HEK293T (cell line): ENCODE results near the gene FAM120B.
"Not testable (repeated sequence)": the region's sequence is repeated elsewhere in the genome, so short reads cannot be mapped to it uniquely, and the experiment has no call there.

Source experiments
- CTCF ChIA-PET: fragments of 350-600 bp; formaldehyde crosslinking; extraction: SDS; loops from one replicate; lab custom pipeline; 2021; ENCODE audit warnings: antibody characterized with exemption, inconsistent platforms; lab: Yijun Ruan, JAX
- POLR2A ChIA-PET: fragments of 350-600 bp; formaldehyde crosslinking; extraction: SDS; loops from one replicate; lab custom pipeline; 2020; ENCODE audit warnings: antibody characterized with exemption, inconsistent platforms; lab: Yijun Ruan, JAX
- DNase-seq: peaks from one replicate; pipeline ENCODE4 v3.0.0; 2012; ENCODE audit warnings: mixed read lengths; ENCODE audit errors: extremely low spot score
- ARNT ChIP-seq: fragments of 450-650 bp; IDR thresholded peaks from 2 replicates; pipeline ENCODE4 v1.6.1; 2017; ENCODE audit warnings: mild to moderate bottlenecking
- BHLHE40 ChIP-seq: fragments of 450-650 bp; IDR thresholded peaks from 2 replicates; pipeline ENCODE4 v1.6.1; 2016; ENCODE audit warnings: mild to moderate bottlenecking, moderate library complexity, borderline replicate concordance
- CTBP1 ChIP-seq: fragments of 450-650 bp; IDR thresholded peaks from 2 replicates; pipeline ENCODE4 v1.6.1; 2016; ENCODE audit warnings: borderline replicate concordance
- ELF4 ChIP-seq: fragments of 450-650 bp; IDR thresholded peaks from 2 replicates; pipeline ENCODE4 v1.6.1; 2017; ENCODE audit warnings: antibody characterized with exemption
- FOXA1 ChIP-seq: fragments of 450-650 bp; IDR thresholded peaks from 2 replicates; pipeline ENCODE4 v1.6.1; 2016; ENCODE audit warnings: mild to moderate bottlenecking
- FOXK2 ChIP-seq: fragments of 450-650 bp; IDR thresholded peaks from 2 replicates; pipeline ENCODE4 v1.6.1; 2016; ENCODE audit warnings: mild to moderate bottlenecking
- FOXM1 ChIP-seq: fragments of 450-650 bp; IDR thresholded peaks from 2 replicates; pipeline ENCODE4 v1.6.1; 2017; ENCODE audit warnings: mild to moderate bottlenecking, borderline replicate concordance
- HDGF ChIP-seq: fragments of 450-650 bp; IDR thresholded peaks from 2 replicates; pipeline ENCODE4 v1.6.1; 2017; ENCODE audit warnings: antibody characterized with exemption, borderline replicate concordance
- L3MBTL2 ChIP-seq: fragments of 450-650 bp; conservative IDR thresholded peaks from 2 replicates; pipeline ENCODE4 v1.6.1; 2016; ENCODE audit warnings: mild to moderate bottlenecking
- LEF1 ChIP-seq: fragments of 450-650 bp; IDR thresholded peaks from 2 replicates; pipeline ENCODE4 v1.6.1; 2017; ENCODE audit warnings: mild to moderate bottlenecking, borderline replicate concordance
- NFRKB ChIP-seq: fragments of 450-650 bp; IDR thresholded peaks from 2 replicates; pipeline ENCODE4 v1.6.1; 2016; ENCODE audit warnings: mild to moderate bottlenecking, moderate library complexity
- PKNOX1 ChIP-seq: fragments of 450-650 bp; IDR thresholded peaks from 2 replicates; pipeline ENCODE4 v1.6.1; 2016
- SP1 ChIP-seq: fragments of 450-650 bp; IDR thresholded peaks from 2 replicates; pipeline ENCODE4 v1.6.1; 2017
- SUZ12 ChIP-seq: fragments of 450-650 bp; IDR thresholded peaks from 2 replicates; pipeline ENCODE4 v1.6.1; 2016; ENCODE audit warnings: mild to moderate bottlenecking
- TARDBP ChIP-seq: fragments of 450-650 bp; IDR thresholded peaks from 2 replicates; pipeline ENCODE4 v1.6.1; 2016
- ZNF384 ChIP-seq: fragments of 450-650 bp; IDR thresholded peaks from 2 replicates; pipeline ENCODE4 v1.6.1; 2016

FAM120B gene

GRCh38 chr6:170405311-170405975 lies 98.9 kb downstream of the FAM120B start:
- ChIA-PET CTCF (no interaction called here), POLR2A (no interaction called here)
- DNase-seq = no peak
- TF ChIP-seq FOXK2 = no peak
- TF ChIP-seq SUZ12 = no peak
- no peak for TF ChIP-seq L3MBTL2
- no peak for TF ChIP-seq BHLHE40
- TF ChIP-seq TARDBP = no peak
- TF ChIP-seq CTBP1 = no peak
- TF ChIP-seq FOXA1 = no peak
- TF ChIP-seq FOXM1 = no peak
- no peak for TF ChIP-seq HDGF
- TF ChIP-seq ELF4 = no peak
- no peak for TF ChIP-seq ZNF384
- no peak for TF ChIP-seq SP1
- TF ChIP-seq LEF1 = no peak
- no peak for TF ChIP-seq PKNOX1
- TF ChIP-seq NFRKB = no peak
- TF ChIP-seq ARNT = no peak

GRCh38 chr6:170407200-170407599 lies 100.6 kb downstream of the FAM120B start:
- CTCF ChIA-PET = no interaction called here
- POLR2A ChIA-PET = no interaction called here
- TF ChIP-seq LEF1 (no peak), CTBP1 (no peak), BHLHE40 (no peak), PKNOX1 (no peak)
- DNase-seq = no peak

- ChIA-PET CTCF (no interaction called here), POLR2A (no interaction called here)
- TF ChIP-seq NFRKB (no peak), ZNF384 (no peak), FOXM1 (no peak), TARDBP (no peak), ELF4 (no peak), FOXK2 (no peak), SP1 (no peak), PKNOX1 (no peak)
- DNase-seq = no peak
These were observed 101.4 kb downstream of the FAM120B start for GRCh38 chr6:170407932-170408331.

GRCh38 chr6:170409746-170410145 lies 103.2 kb downstream of the FAM120B start:
- DNase-seq, POLR2A ChIA-PET, CTCF ChIA-PET: not testable (repeated sequence)

- ChIA-PET POLR2A (no interaction called here), CTCF (no interaction called here)
- no peak for DNase-seq
- TF ChIP-seq TARDBP = no peak
- TF ChIP-seq CTBP1 = no peak
- TF ChIP-seq ARNT = no peak
- no peak for TF ChIP-seq ELF4
- TF ChIP-seq BHLHE40 = no peak
- no peak for TF ChIP-seq NFRKB
- TF ChIP-seq HDGF = no peak
- TF ChIP-seq ZNF384 = no peak
- no peak for TF ChIP-seq PKNOX1
- TF ChIP-seq FOXM1 = no peak
- no peak for TF ChIP-seq L3MBTL2
- no peak for TF ChIP-seq FOXA1
- no peak for TF ChIP-seq FOXK2
- TF ChIP-seq SUZ12 = no peak
These were observed 103.7 kb downstream of the FAM120B start for GRCh38 chr6:170410241-170410640.

GRCh38 chr6:170415318-170415717 lies 108.8 kb downstream of the FAM120B start:
- ChIA-PET CTCF (no interaction called here), POLR2A (no interaction called here)
- no peak for DNase-seq
- TF ChIP-seq HDGF (no peak), LEF1 (no peak), SUZ12 (no peak), CTBP1 (no peak), ARNT (no peak)

GRCh38 chr6:170416303-170416702 lies 109.7 kb downstream of the FAM120B start:
- TF ChIP-seq ARNT = no peak
- TF ChIP-seq FOXK2 = no peak
- TF ChIP-seq HDGF = no peak
- TF ChIP-seq PKNOX1 = no peak
- TF ChIP-seq CTBP1 = no peak
- TF ChIP-seq NFRKB = no peak
- no peak for TF ChIP-seq SP1
- no peak for TF ChIP-seq ZNF384
- TF ChIP-seq BHLHE40 = no peak
- TF ChIP-seq ELF4 = no peak
- TF ChIP-seq FOXM1 = no peak
- no peak for TF ChIP-seq FOXA1
- TF ChIP-seq L3MBTL2 = no peak
- POLR2A ChIA-PET = no interaction called here
- DNase-seq = no peak
- CTCF ChIA-PET = no interaction called here
